BJ (cell line): ENCODE measurements around the gene EPHA6. TPM values are rescaled to one million over a fixed set of nuclear protein-coding genes. Genes with fewer than 3 reads are reported as not detected.

Source experiments
- CTCF ChIA-PET: fragments of 350-600 bp; formaldehyde crosslinking; extraction: SDS; loops from one replicate; lab custom pipeline; 2021; ENCODE audit warnings: antibody characterized with exemption, inconsistent platforms; lab: Yijun Ruan, JAX
- POLR2A ChIA-PET: fragments of 300-600 bp; sonication (Branson Sonifier 250); formaldehyde crosslinking; extraction: SDS; loops from one replicate; lab custom pipeline; 2021; ENCODE audit warnings: antibody characterized with exemption; lab: Charles Lee
- DNase-seq: peaks from one replicate; pipeline ENCODE4 v3.0.0-alpha.2; 2011; ENCODE audit warnings: low read depth
- H3K27me3 ChIP-seq: 2 replicates; pipeline ENCODE4 v1.6.0; 2011; ENCODE audit warnings: low read length; ENCODE audit not compliant: control insufficient read depth, insufficient read depth
- H3K36me3 ChIP-seq: 2 replicates; pipeline ENCODE4 v1.5.1; 2011; ENCODE audit warnings: low read length; ENCODE audit not compliant: control insufficient read depth, insufficient read depth
- H3K4me3 ChIP-seq: 2 replicates; pipeline ENCODE4 v1.5.1; 2011; ENCODE audit warnings: low read depth, mild to moderate bottlenecking, control low read depth, low read length
- polyA plus RNA-seq: library from polyadenylated mRNA; depleted of rRNA; stranded (reverse); fragments of >200 nt; gene quantifications from 2 replicates; pipeline ENCODE4 v1.2.3, GENCODE V29; 2011
- TF ChIP-seq, protein P1 (sequence below): IDR thresholded peaks from 2 replicates; pipeline ENCODE4 v1.5.1; 2011; ENCODE audit warnings: low read depth, mild to moderate bottlenecking, control low read depth, inconsistent platforms, low read length, moderate library complexity; ENCODE audit not compliant: insufficient read depth

EPHA6 gene
- polyA plus RNA-seq, 1 experiment: not detected

DNA sequence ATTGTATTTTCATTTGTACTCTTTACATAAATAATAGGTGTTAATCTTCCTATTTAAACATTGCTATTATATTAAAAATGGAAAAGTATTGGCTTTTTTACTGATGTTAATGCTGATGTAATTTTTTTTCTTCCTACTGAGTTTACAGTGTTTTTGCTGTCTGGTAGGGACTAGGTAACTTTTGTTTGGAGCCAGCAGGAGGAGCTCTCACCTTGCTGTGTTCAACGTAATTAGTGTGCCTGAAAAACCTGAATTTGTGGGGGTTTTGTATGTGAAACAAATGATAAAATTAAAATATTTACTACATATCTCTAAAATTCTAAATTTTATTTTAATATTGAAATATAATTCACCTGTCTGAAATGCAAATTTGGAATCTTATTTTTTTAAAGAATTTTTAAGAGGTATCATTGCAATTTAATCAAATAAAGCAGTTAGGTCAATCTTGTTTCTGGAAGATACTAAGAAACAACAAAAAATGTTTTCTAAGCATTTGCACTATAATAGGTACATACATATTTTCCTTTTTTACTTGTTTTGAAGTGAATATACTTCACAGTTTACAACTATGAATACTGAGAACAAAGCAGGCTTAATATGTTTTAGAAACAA is 48.8 kb downstream of the EPHA6 start:
- ChIA-PET CTCF (interaction anchor here (0.6 to 0.9 kb wide), 2 partner anchors 11 to 857 kb away, joined by 3 read pairs; no protein-coding TSS in a partner anchor), POLR2A (no interaction called here)
- Histone ChIP-seq H3K36me3 (no peaks in the 10 kb centered on the region), H3K4me3 (no peak overlapping the region), H3K27me3 (no peaks in the 10 kb centered on the region)
- DNase-seq: no peak
- TF ChIP-seq, protein P1, sequence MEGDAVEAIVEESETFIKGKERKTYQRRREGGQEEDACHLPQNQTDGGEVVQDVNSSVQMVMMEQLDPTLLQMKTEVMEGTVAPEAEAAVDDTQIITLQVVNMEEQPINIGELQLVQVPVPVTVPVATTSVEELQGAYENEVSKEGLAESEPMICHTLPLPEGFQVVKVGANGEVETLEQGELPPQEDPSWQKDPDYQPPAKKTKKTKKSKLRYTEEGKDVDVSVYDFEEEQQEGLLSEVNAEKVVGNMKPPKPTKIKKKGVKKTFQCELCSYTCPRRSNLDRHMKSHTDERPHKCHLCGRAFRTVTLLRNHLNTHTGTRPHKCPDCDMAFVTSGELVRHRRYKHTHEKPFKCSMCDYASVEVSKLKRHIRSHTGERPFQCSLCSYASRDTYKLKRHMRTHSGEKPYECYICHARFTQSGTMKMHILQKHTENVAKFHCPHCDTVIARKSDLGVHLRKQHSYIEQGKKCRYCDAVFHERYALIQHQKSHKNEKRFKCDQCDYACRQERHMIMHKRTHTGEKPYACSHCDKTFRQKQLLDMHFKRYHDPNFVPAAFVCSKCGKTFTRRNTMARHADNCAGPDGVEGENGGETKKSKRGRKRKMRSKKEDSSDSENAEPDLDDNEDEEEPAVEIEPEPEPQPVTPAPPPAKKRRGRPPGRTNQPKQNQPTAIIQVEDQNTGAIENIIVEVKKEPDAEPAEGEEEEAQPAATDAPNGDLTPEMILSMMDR: peak; percentile 49

DNA sequence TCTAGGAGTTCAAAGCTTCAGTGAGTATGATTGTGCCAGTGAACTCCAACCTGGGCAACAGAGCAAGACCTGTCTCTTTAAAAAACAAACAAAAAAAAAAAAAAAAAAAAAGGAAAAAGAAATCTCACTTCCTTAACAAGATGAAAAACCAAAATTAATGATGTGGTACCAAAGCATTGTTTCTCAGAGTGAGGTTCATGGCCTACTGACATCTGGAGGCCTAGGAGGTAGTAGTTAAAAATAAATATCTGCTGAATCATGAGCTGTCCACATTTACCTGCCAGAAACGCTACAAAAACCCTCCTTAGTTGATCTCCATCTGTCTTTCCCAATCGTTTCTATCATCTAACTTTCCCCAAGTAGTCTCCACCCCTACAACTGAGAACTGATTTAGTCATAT is 51.2 kb downstream of the EPHA6 start:
- no peak overlapping the region for H3K4me3 ChIP-seq
- no peaks in the 10 kb centered on the region for H3K27me3 ChIP-seq
- no peaks in the 10 kb centered on the region for H3K36me3 ChIP-seq
- DNase-seq: no peak
- ChIA-PET CTCF (no interaction called here), POLR2A (no interaction called here)
- TF ChIP-seq, protein P1: no peak

DNA sequence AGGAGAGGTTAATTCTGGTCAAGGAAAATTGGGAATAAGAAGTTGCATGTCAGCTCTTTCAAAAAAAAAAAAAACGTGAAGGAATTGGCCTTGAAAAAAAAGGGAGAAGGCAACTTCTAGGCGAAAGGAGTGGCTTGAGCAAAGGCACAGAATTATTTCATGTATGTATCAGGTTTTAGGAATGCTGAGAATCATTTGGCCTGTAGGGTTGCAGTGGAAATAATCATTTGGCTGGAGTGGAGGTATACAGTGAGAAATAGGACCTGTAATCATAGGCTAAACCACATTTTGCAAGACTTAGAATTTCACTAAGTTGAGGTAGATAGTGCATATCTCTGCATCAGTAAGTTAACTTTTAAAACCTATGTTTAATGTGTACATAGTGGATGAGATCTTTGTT is 54.9 kb downstream of the EPHA6 start:
- ChIA-PET CTCF (no interaction called here), POLR2A (no interaction called here)
- DNase-seq: no peak
- TF ChIP-seq, protein P1: no peak
- H3K4me3 ChIP-seq: no peak overlapping the region
- H3K27me3 ChIP-seq: no peaks in the 10 kb centered on the region
- no peaks in the 10 kb centered on the region for H3K36me3 ChIP-seq

DNA sequence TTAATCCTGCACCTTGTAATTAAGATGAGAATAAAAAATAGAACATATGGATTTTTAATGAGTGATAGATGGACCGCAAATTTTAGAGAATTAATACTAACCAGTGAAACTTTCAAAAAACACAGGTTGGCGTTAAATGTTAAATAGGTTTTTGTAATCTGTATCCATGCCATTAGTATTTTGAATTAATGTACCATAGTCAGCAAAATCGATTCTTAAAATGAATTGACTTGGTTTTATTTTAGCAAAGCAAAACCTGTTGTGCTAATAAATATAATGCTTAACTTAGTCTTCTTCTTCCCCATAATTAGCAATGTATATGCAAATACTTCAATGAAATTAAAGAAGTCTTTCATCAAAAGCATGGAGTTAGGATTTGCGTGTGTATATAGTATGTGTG is 63.1 kb downstream of the EPHA6 start:
- no peaks in the 10 kb centered on the region for H3K27me3 ChIP-seq
- no peak for DNase-seq
- no peak overlapping the region for H3K4me3 ChIP-seq
- ChIA-PET CTCF (no interaction called here), POLR2A (no interaction called here)
- TF ChIP-seq, protein P1: no peak
- no peaks in the 10 kb centered on the region for H3K36me3 ChIP-seq

DNA sequence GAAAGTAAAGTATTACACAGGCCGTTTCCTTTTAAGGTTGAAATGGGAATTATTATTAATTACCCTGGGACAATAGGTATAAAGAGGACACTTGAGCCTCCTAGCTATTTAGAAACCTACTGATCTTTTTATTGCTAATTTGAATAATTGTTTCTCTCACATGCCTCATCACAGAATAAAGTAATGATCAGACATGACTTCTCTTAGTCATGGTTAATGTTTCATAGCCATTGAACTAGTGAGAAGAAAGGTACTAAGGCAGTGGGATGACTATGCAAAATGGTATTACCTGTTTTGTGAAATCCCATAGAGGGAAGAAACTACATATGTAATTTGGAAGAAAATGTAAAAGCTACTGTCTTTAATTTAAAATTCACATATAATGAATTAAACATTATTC is 85.6 kb downstream of the EPHA6 start:
- Histone ChIP-seq H3K36me3 (no peaks in the 10 kb centered on the region), H3K4me3 (no peak overlapping the region), H3K27me3 (no peaks in the 10 kb centered on the region)
- ChIA-PET CTCF (interaction anchor here (0.6 kb wide), 1 partner anchor 270 kb away, joined by 3 read pairs; no protein-coding TSS in a partner anchor), POLR2A (no interaction called here)
- DNase-seq: no peak
- TF ChIP-seq, protein P1: no peak
